Measurements from ENCODE around the gene SBNO2.
A peak's percentile ranks its signal among the peaks of the same experiment; 100 is the strongest.

DNA sequence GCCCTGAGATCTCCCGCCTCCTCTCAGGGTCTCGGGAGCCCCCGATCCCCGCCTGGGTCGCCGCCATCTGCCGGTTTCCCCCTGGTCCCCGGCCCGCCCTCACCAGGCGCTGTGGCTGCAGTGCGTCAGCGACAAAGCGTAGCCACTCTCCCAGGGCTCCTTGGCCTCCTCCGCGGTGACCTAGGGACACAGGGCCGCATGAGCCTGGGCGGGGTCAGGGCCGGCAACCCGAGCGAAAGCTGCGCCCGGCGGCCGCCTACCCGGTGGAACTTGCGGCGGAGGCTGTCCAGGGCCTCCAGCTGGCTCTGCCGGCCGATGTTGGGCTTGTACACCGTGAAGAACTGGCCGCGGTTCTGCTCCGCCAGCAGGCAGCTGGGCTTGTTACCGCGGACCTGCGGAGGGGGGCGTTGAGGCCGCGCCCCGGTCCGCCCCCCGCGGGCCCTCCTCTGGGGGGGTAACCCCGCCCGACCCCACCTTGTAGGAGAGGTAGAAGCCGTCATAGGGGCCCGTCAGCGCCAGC lies 65.0 kb downstream of the SBNO2 start:
- TF ChIP-seq, protein P1, sequence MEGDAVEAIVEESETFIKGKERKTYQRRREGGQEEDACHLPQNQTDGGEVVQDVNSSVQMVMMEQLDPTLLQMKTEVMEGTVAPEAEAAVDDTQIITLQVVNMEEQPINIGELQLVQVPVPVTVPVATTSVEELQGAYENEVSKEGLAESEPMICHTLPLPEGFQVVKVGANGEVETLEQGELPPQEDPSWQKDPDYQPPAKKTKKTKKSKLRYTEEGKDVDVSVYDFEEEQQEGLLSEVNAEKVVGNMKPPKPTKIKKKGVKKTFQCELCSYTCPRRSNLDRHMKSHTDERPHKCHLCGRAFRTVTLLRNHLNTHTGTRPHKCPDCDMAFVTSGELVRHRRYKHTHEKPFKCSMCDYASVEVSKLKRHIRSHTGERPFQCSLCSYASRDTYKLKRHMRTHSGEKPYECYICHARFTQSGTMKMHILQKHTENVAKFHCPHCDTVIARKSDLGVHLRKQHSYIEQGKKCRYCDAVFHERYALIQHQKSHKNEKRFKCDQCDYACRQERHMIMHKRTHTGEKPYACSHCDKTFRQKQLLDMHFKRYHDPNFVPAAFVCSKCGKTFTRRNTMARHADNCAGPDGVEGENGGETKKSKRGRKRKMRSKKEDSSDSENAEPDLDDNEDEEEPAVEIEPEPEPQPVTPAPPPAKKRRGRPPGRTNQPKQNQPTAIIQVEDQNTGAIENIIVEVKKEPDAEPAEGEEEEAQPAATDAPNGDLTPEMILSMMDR (IDR thresholded peaks at IDR 0.05) = no peak
- TF ChIP-seq POLR2A (IDR thresholded peaks at IDR 0.05) (no peak), POLR2AphosphoS5 (IDR thresholded peaks at IDR 0.05) (peak in 1 of 2 donors; percentile 8), EP300 (IDR thresholded peaks at IDR 0.05) (no peak)
